Lung (tissue), 12 donors: ENCODE data around the gene RELT. TPM values are rescaled to one million over a fixed set of nuclear protein-coding genes. Genes with fewer than 3 reads are reported as not detected.
A peak's percentile ranks its signal among the peaks of the same experiment; 100 is the strongest.

Source experiments
- ATAC-seq: fragments of 200-7000 bp; cut with Tn5 transposase; one replicate; pipeline ENCODE4 v1.9.1; 2020; ENCODE audit warnings: moderate number of reproducible peaks; ENCODE audit not compliant: insufficient read depth, low FRiP score
- DNase-seq, 3 donors: peaks; one replicate each; pipeline ENCODE4 v3.0.0-alpha.2; 2013 to 2017
- H3K27ac ChIP-seq, 2 donors: one replicate each; pipeline ENCODE4 v1.5.1; 2013; ENCODE audit warnings: mild to moderate bottlenecking in 2 of 2, moderate library complexity in 2 of 2, control low read depth in 1 of 2, inconsistent platforms in 1 of 2, low read depth in 1 of 2, low read length in 1 of 2
- H3K27me3 ChIP-seq, 3 donors: one replicate each; pipeline ENCODE4 v1.5.1; 2013; ENCODE audit warnings: low read length in 2 of 3; ENCODE audit not compliant: control insufficient read depth in 3 of 3, insufficient read depth in 3 of 3
- H3K36me3 ChIP-seq, 4 donors: one replicate each; pipeline ENCODE4 v1.5.1; 2013; ENCODE audit warnings: low read length in 4 of 4, mild to moderate bottlenecking in 1 of 4, moderate library complexity in 1 of 4; ENCODE audit not compliant: control insufficient read depth in 4 of 4, insufficient read depth in 4 of 4
- H3K4me1 ChIP-seq, 5 donors: one replicate each; pipeline ENCODE4 v1.5.1; 2013; ENCODE audit warnings: low read length in 5 of 5, mild to moderate bottlenecking in 2 of 5, moderate library complexity in 1 of 5; ENCODE audit not compliant: control insufficient read depth in 5 of 5, insufficient read depth in 5 of 5
- H3K4me3 ChIP-seq: one replicate; pipeline ENCODE4 v1.5.1; 2013; ENCODE audit warnings: mild to moderate bottlenecking, control low read depth, moderate library complexity
- H3K9ac ChIP-seq, 2 donors: one replicate each; pipeline ENCODE4 v1.5.1; 2013; ENCODE audit warnings: low read length in 2 of 2, control low read depth in 1 of 2; ENCODE audit not compliant: insufficient read depth in 1 of 2
- H3K9me3 ChIP-seq, 4 donors: one replicate each; pipeline ENCODE4 v1.5.1; 2013; ENCODE audit warnings: low read length in 3 of 4, mild to moderate bottlenecking in 1 of 4, moderate library complexity in 1 of 4; ENCODE audit not compliant: control insufficient read depth in 4 of 4, insufficient read depth in 3 of 4
- WGBS, 2 donors: extraction: QIAGEN DNeasy Blood & Tissue Kit; methylation state at CpG; one replicate each; pipeline ENCODE4 v1.1.7; 2013; 5-methylcytosine and 5-hydroxymethylcytosine counted together
- polyA plus RNA-seq, 2 donors: library from polyadenylated mRNA; stranded (reverse); fragments of 200-250 nt; gene quantifications; one replicate each; pipeline ENCODE4 v1.2.1, GENCODE V29; 2013
- total RNA-seq, 2 donors: library from RNA; depleted of rRNA in 1 of 2; stranded (reverse); fragments of >200 nt in 1 of 2; gene quantifications; one replicate each; pipeline ENCODE4 v1.2.1, GENCODE V29; 2014 to 2021
- TF ChIP-seq, protein P1 (sequence below): IDR thresholded peaks from 2 replicates; pipeline ENCODE4 v1.5.1; 2012; ENCODE audit warnings: mild to moderate bottlenecking; ENCODE audit errors: control extremely low read depth, extremely low read depth
- donor health status: control.
- donor health status: control.
- donor health status: Bipolar disorder and iron deficiency.
- donor health status: healthy.
- donor health status: DM: yes; HTN: yes; CAD: no.

Gene RELT
- total and polyA plus RNA-seq, 4 donors, result 6.0 to 25.4 (median 16.1) TPM

DNA sequence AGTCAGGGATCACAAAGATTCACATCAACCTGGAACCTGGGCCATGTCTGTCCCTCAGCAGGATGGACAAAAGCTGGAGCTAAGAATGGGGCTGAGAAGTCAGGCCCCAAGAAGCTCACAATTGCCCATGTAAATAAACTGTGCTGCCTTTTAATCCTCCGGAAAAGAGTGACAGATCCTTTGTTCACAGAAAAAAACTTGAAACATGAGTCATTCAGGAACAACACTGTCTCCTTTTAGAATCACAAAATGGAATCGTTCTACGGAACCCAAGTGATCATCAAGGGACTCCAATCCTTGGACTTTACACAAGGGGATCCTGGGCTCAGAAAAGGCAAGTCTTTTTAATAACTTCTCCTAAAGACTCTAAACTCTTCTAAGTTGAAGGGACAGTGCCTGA, 36.1 kb downstream of the RELT start:
- ATAC-seq (no peak), DNase-seq (no peak)
- no peak overlapping the region for H3K9ac ChIP-seq
- no peaks in the 10 kb centered on the region for H3K9me3 ChIP-seq
- H3K27ac ChIP-seq, result no peak overlapping the region
- H3K27me3 ChIP-seq, result no peaks in the 10 kb centered on the region
- 67 to 85% methylated on average over 3 of the region's 3 CpGs for WGBS, 2 donors
- no peak overlapping the region for H3K4me3 ChIP-seq
- TF ChIP-seq, protein P1, sequence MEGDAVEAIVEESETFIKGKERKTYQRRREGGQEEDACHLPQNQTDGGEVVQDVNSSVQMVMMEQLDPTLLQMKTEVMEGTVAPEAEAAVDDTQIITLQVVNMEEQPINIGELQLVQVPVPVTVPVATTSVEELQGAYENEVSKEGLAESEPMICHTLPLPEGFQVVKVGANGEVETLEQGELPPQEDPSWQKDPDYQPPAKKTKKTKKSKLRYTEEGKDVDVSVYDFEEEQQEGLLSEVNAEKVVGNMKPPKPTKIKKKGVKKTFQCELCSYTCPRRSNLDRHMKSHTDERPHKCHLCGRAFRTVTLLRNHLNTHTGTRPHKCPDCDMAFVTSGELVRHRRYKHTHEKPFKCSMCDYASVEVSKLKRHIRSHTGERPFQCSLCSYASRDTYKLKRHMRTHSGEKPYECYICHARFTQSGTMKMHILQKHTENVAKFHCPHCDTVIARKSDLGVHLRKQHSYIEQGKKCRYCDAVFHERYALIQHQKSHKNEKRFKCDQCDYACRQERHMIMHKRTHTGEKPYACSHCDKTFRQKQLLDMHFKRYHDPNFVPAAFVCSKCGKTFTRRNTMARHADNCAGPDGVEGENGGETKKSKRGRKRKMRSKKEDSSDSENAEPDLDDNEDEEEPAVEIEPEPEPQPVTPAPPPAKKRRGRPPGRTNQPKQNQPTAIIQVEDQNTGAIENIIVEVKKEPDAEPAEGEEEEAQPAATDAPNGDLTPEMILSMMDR, result no peak
- H3K4me1 ChIP-seq, result peaks cover 0 to 9% (median 0%) of the 10 kb centered on the region in 5 donors
- H3K36me3 ChIP-seq, result peaks cover 6 to 19% (median 15%) of the 10 kb centered on the region in 4 donors

DNA sequence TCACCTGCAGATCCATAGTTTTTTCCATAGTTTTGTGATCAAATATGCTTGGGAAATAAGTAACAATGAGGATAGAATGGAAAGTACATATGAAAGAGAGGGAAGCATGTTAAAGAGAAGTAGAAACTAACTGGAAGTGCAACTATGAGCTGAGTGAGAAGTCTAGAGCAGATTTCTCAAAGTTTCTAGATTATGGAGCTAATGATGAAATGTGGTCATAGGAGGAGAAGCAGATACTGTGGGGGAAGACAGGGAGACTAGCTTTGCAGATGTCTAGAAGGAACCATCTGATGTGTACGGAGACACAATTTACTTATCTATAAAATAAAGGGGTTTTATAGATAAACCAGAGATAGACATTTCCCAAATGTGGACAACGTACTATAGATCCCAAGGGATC, 37.1 kb downstream of the RELT start:
- TF ChIP-seq, protein P1, result no peak
- H3K4me1 ChIP-seq, result peaks cover 0 to 9% (median 0%) of the 10 kb centered on the region in 5 donors
- ATAC-seq (no peak), DNase-seq (no peak)
- H3K27me3 ChIP-seq, result no peaks in the 10 kb centered on the region
- H3K9ac ChIP-seq, result no peak overlapping the region
- no peak overlapping the region for H3K4me3 ChIP-seq
- no peak overlapping the region for H3K27ac ChIP-seq
- 78 to 92% methylated on average over 2 of the region's 2 CpGs for WGBS, 2 donors
- no peaks in the 10 kb centered on the region for H3K9me3 ChIP-seq
- H3K36me3 ChIP-seq, result peaks cover 6 to 16% (median 13%) of the 10 kb centered on the region in 4 donors

DNA sequence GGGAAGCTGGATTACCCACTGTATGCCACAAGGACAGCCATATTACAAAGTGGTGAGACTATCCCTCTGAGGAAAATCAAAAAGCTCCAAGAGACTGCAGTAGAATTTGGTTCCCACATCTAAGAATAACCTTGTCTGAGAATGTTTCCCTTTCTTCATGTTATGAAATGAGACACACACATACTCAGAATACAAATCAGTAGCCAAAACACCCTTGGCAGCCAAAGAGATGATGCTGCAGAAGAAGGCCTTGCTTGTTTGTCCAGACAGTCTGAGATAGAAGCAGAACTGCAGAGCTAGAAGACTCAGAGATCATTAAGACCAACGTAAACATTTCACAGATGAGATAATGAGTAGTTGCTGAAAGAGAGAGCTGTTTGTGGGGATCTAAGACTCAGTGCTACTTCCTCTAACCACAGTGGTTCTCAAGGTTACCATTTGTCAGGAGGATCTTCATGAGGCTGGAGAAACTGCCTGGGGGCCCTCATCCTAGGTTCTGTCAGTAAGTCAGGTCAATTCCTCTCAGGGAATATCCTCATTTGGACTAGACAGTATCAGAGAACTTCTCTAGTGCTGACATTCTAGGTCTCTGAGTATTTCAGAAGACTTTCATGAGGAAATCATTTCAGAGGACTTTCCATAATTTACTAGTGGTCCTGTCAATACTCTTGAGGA, 38.9 kb downstream of the RELT start:
- H3K4me1 ChIP-seq, result peaks cover 0 to 9% (median 0%) of the 10 kb centered on the region in 5 donors
- WGBS, 2 donors, result 20 to 53% methylated on average over 1 of the region's 1 CpG
- no peaks in the 10 kb centered on the region for H3K9me3 ChIP-seq
- ATAC-seq (no peak), DNase-seq (peak in 1 of 3 donors; percentile 35)
- no peak overlapping the region for H3K9ac ChIP-seq
- H3K27ac ChIP-seq, result peak overlapping the region in 1 of 2 donors; percentile 45
- H3K27me3 ChIP-seq, result no peaks in the 10 kb centered on the region
- TF ChIP-seq, protein P1, result no peak
- H3K36me3 ChIP-seq, result peaks cover 3 to 6% (median 5%) of the 10 kb centered on the region in 4 donors
- no peak overlapping the region for H3K4me3 ChIP-seq
